ENCODE data around the gene PKM.

The PKM gene

DNA sequence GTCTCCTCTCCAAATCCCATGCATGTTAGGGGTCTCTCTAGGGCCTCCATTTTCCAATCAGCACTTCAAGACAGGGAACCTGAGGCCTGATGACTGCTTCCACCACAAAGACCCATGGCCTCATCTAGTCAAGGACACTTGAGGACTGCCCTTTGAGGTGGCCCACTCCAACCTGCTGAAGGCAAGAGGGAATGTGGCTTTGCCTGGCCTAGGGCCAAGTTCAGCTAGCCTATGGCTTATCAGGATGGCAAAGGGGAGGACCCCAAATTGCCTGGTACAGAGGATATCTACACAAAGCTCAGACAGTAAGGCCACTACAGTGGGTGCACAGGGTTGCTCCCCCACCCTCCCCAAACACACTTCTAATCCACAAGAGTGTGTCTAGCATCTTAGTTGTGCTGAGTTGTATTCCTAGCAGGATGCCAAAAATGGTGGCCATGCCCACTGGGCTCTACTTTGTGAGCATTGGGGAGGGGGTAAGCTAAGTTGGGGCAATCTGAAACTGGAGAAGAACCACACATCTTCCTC, 23.4 kb downstream of the PKM start:
- Histone ChIP-seq H3K27me3 (replicated peaks; ENCODE audit: control insufficient read depth, insufficient read depth, low read length) (no peaks in the 10 kb centered on the region), H3K4me1 (ENCODE audit: control insufficient read depth, insufficient read depth, low read length) (peaks cover 17% of the 10 kb centered on the region), H3K36me3 (ENCODE audit: control insufficient read depth, insufficient read depth, low read length, severe bottlenecking) (peaks cover 98% of the 10 kb centered on the region), H3K4me3 (ENCODE audit: low read length) (no peak overlapping the region), H3K9ac (ENCODE audit: low read length) (no peak overlapping the region), H3K9me3 (ENCODE audit: control insufficient read depth, low read length) (no peaks in the 10 kb centered on the region)
- DNase-seq (ENCODE audit: low read depth), result no peak

- H3K36me3 ChIP-seq (ENCODE audit: control insufficient read depth, insufficient read depth, low read length, severe bottlenecking), result peaks cover 98% of the 10 kb centered on the region
- H3K9ac ChIP-seq (ENCODE audit: low read length), result no peak overlapping the region
- H3K9me3 ChIP-seq (ENCODE audit: control insufficient read depth, low read length), result no peaks in the 10 kb centered on the region
- H3K4me3 ChIP-seq (ENCODE audit: low read length), result no peak overlapping the region
- H3K27me3 ChIP-seq (replicated peaks; ENCODE audit: control insufficient read depth, insufficient read depth, low read length), result no peaks in the 10 kb centered on the region
- peaks cover 25% of the 10 kb centered on the region for H3K4me1 ChIP-seq (ENCODE audit: control insufficient read depth, insufficient read depth, low read length)
- DNase-seq (ENCODE audit: low read depth), result no peak
Measured at GRCh38 chr15:72206677-72207000, 24.4 kb downstream of the PKM start.

GRCh38 chr15:72205896-72206676, 24.9 kb downstream of the PKM start:
- no peak overlapping the region for H3K4me3 ChIP-seq (ENCODE audit: low read length)
- no peaks in the 10 kb centered on the region for H3K27me3 ChIP-seq (replicated peaks; ENCODE audit: control insufficient read depth, insufficient read depth, low read length)
- no peak for DNase-seq (ENCODE audit: low read depth)
- H3K9ac ChIP-seq (ENCODE audit: low read length), result no peak overlapping the region
- H3K9me3 ChIP-seq (ENCODE audit: control insufficient read depth, low read length), result no peaks in the 10 kb centered on the region
- H3K36me3 ChIP-seq (ENCODE audit: control insufficient read depth, insufficient read depth, low read length, severe bottlenecking), result peaks cover 98% of the 10 kb centered on the region
- H3K4me1 ChIP-seq (ENCODE audit: control insufficient read depth, insufficient read depth, low read length), result peaks cover 31% of the 10 kb centered on the region

DNA sequence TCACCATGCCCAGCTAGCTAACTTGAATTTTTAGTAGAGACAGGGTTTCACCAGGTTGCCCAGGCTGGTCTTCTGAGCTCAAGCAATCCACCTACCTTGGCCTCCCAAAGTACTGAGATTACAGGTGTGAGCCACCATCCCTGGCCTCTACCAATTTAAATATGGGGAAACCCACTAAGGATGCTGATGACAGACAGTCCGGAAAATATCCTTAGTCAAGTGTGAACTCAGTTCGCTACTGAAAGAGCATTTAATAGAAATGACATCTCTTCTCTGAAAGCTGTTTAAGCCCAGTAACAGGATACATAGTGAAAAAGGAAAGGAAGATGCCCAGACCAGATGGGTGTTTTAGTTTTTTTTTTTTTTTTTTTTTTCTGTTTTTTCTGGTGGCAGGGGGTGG, 25.7 kb downstream of the PKM start:
- DNase-seq (ENCODE audit: low read depth), result no peak
- Histone ChIP-seq H3K27me3 (replicated peaks; ENCODE audit: control insufficient read depth, insufficient read depth, low read length) (no peaks in the 10 kb centered on the region), H3K4me3 (ENCODE audit: low read length) (no peak overlapping the region), H3K4me1 (ENCODE audit: control insufficient read depth, insufficient read depth, low read length) (peaks cover 39% of the 10 kb centered on the region), H3K9me3 (ENCODE audit: control insufficient read depth, low read length) (no peaks in the 10 kb centered on the region), H3K9ac (ENCODE audit: low read length) (no peak overlapping the region), H3K36me3 (ENCODE audit: control insufficient read depth, insufficient read depth, low read length, severe bottlenecking) (peaks cover 99% of the 10 kb centered on the region)

DNA sequence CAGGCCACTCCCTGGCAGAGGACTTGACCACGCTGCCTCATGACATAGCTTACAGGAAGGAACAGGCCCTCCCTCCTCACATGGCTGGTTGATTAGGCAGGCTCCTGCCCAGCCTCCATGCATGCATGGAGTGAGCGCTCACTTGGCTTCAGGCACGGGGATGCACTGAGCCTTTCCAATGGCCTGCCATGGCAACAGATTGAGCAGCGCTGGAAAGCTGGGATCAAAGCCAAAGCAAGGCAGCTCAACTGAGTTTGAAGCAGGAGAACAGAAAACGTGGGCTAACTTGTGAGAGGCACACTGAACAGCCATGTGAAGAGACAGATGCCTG, 27.5 kb downstream of the PKM start:
- DNase-seq (ENCODE audit: low read depth), result peak; percentile 82
- Histone ChIP-seq H3K9me3 (ENCODE audit: control insufficient read depth, low read length) (no peaks in the 10 kb centered on the region), H3K4me3 (ENCODE audit: low read length) (no peak overlapping the region), H3K36me3 (ENCODE audit: control insufficient read depth, insufficient read depth, low read length, severe bottlenecking) (peaks cover 100% of the 10 kb centered on the region), H3K9ac (ENCODE audit: low read length) (no peak overlapping the region), H3K4me1 (ENCODE audit: control insufficient read depth, insufficient read depth, low read length) (peaks cover 44% of the 10 kb centered on the region), H3K27me3 (replicated peaks; ENCODE audit: control insufficient read depth, insufficient read depth, low read length) (no peaks in the 10 kb centered on the region)

GRCh38 chr15:72202801-72203506, 28.0 kb downstream of the PKM start:
- Histone ChIP-seq H3K4me1 (ENCODE audit: control insufficient read depth, insufficient read depth, low read length) (peaks cover 44% of the 10 kb centered on the region), H3K9ac (ENCODE audit: low read length) (no peak overlapping the region), H3K9me3 (ENCODE audit: control insufficient read depth, low read length) (no peaks in the 10 kb centered on the region), H3K27me3 (replicated peaks; ENCODE audit: control insufficient read depth, insufficient read depth, low read length) (no peaks in the 10 kb centered on the region), H3K4me3 (ENCODE audit: low read length) (no peak overlapping the region), H3K36me3 (ENCODE audit: control insufficient read depth, insufficient read depth, low read length, severe bottlenecking) (peaks cover 98% of the 10 kb centered on the region)
- no peak for DNase-seq (ENCODE audit: low read depth)

- H3K4me1 ChIP-seq (ENCODE audit: control insufficient read depth, insufficient read depth, low read length), result peaks cover 44% of the 10 kb centered on the region
- H3K27me3 ChIP-seq (replicated peaks; ENCODE audit: control insufficient read depth, insufficient read depth, low read length), result no peaks in the 10 kb centered on the region
- H3K36me3 ChIP-seq (ENCODE audit: control insufficient read depth, insufficient read depth, low read length, severe bottlenecking), result peaks cover 92% of the 10 kb centered on the region
Measured at GRCh38 chr15:72202302-72202701, 28.7 kb downstream of the PKM start.

DNA sequence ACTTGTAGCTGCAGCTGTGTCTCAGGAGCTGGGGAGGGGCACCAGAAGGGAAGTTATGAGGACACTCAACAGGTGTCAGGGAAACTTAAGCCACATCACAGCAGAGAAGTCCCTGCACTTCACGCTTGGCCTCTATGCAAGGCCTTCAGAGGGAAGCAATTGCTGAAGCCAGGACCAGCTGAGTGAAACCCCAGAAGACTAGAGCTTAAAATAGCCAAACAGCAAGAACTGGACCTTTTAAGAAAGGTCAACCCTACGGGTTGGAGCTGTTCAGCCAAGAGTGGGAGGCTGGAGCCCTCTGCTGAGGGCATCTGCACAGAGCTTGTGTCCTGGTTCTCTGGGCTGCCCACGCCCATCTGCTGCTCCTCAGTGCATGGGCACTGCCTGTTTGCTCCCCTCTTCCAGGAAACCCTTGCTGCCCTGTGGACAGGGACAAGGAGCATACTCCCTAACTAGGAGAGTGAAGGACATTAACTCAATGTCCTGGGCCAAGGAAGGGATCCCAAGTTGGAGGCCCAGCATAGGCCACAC, 29.5 kb downstream of the PKM start:
- H3K36me3 ChIP-seq (ENCODE audit: control insufficient read depth, insufficient read depth, low read length, severe bottlenecking), result peaks cover 83% of the 10 kb centered on the region
- no peaks in the 10 kb centered on the region for H3K9me3 ChIP-seq (ENCODE audit: control insufficient read depth, low read length)
- H3K9ac ChIP-seq (ENCODE audit: low read length), result peak overlapping the region; percentile 19
- H3K4me3 ChIP-seq (ENCODE audit: low read length), result no peak overlapping the region
- H3K4me1 ChIP-seq (ENCODE audit: control insufficient read depth, insufficient read depth, low read length), result peaks cover 44% of the 10 kb centered on the region
- no peaks in the 10 kb centered on the region for H3K27me3 ChIP-seq (replicated peaks; ENCODE audit: control insufficient read depth, insufficient read depth, low read length)
- DNase-seq (ENCODE audit: low read depth), result no peak

More at GRCh38 chr15:72202302-72202701, 28.7 kb downstream of the PKM start:
- Histone ChIP-seq H3K4me3 (ENCODE audit: low read length) (no peak overlapping the region), H3K9ac (ENCODE audit: low read length) (peak overlapping the region; percentile 19), H3K9me3 (ENCODE audit: control insufficient read depth, low read length) (no peaks in the 10 kb centered on the region)
- no peak for DNase-seq (ENCODE audit: low read depth)

- no peaks in the 10 kb centered on the region for H3K27me3 ChIP-seq (replicated peaks; ENCODE audit: control insufficient read depth, insufficient read depth, low read length)
- H3K9ac ChIP-seq (ENCODE audit: low read length), result peak overlapping the region; percentile 19
- H3K4me1 ChIP-seq (ENCODE audit: control insufficient read depth, insufficient read depth, low read length), result peaks cover 44% of the 10 kb centered on the region
- H3K4me3 ChIP-seq (ENCODE audit: low read length), result no peak overlapping the region
- peaks cover 75% of the 10 kb centered on the region for H3K36me3 ChIP-seq (ENCODE audit: control insufficient read depth, insufficient read depth, low read length, severe bottlenecking)
- DNase-seq (ENCODE audit: low read depth), result no peak
- no peaks in the 10 kb centered on the region for H3K9me3 ChIP-seq (ENCODE audit: control insufficient read depth, low read length)
Measured at GRCh38 chr15:72200395-72201237, 30.4 kb downstream of the PKM start.

DNA sequence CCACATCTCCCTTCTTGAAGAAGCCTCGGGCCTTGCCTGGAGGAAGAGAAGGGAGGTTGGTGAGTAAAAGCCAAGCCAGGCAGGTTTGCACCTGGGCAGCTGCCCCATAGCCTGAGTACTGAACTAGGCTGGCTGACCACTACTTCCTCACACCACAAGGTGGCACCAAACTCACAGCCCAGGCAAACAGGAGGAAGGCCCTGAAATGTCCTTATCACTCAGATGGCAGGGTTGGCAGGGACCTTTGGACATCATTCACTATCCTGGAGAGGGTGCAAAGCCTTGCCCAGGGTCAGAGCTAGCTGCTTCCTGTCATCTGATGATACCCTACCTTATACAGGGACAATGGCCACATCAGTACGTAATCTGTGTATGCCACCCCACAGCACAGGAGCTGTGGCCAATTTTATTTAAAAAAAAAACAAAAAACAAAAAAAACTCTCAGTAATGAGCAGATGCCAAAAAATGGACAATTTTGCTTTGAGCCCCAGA, 31.2 kb downstream of the PKM start:
- Histone ChIP-seq H3K36me3 (ENCODE audit: control insufficient read depth, insufficient read depth, low read length, severe bottlenecking) (peaks cover 66% of the 10 kb centered on the region), H3K4me3 (ENCODE audit: low read length) (no peak overlapping the region), H3K9ac (ENCODE audit: low read length) (no peak overlapping the region), H3K27me3 (replicated peaks; ENCODE audit: control insufficient read depth, insufficient read depth, low read length) (no peaks in the 10 kb centered on the region), H3K9me3 (ENCODE audit: control insufficient read depth, low read length) (no peaks in the 10 kb centered on the region), H3K4me1 (ENCODE audit: control insufficient read depth, insufficient read depth, low read length) (peaks cover 44% of the 10 kb centered on the region)
- DNase-seq (ENCODE audit: low read depth), result peak; percentile 80

- Histone ChIP-seq H3K27me3 (replicated peaks; ENCODE audit: control insufficient read depth, insufficient read depth, low read length) (no peaks in the 10 kb centered on the region), H3K36me3 (ENCODE audit: control insufficient read depth, insufficient read depth, low read length, severe bottlenecking) (peaks cover 60% of the 10 kb centered on the region), H3K9ac (ENCODE audit: low read length) (no peak overlapping the region), H3K4me3 (ENCODE audit: low read length) (no peak overlapping the region), H3K4me1 (ENCODE audit: control insufficient read depth, insufficient read depth, low read length) (peaks cover 42% of the 10 kb centered on the region), H3K9me3 (ENCODE audit: control insufficient read depth, low read length) (no peaks in the 10 kb centered on the region)
- DNase-seq (ENCODE audit: low read depth), result no peak
Measured at GRCh38 chr15:72199205-72199515, 31.8 kb downstream of the PKM start.

All from adipocyte (in vitro differentiated cells).